Right kidney (tissue), 1 donor: Measurements from ENCODE around the gene PRR13.
"Not testable (repeated sequence)": the region's sequence is repeated elsewhere in the genome, so short reads cannot be mapped to it uniquely, and the experiment has no call there.

ENCODE experiments used
- DNase-seq: peaks from one replicate; pipeline ENCODE4 v3.0.0-alpha.2; 2016

Gene PRR13

DNA sequence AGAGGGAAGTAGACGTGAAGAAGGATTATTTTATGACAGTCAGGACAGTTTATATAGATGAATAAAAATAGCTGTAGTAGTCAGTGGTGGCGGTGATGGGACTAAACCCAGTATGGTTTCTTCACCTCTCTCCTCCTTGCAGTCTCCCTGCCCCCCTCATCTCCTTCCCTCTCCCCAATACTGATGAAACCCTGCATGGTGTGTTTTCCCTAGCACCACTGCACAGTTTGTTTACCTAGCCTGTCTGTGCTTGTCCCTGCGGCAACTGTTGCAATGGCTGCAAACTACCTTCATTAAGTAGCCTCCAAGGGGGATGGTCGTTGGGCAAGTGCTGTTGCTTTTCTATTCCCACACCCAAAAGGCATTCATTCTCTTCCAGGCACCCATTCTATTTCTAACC is 25.1 kb downstream of the PRR13 start:
- DNase-seq: no peak

DNA sequence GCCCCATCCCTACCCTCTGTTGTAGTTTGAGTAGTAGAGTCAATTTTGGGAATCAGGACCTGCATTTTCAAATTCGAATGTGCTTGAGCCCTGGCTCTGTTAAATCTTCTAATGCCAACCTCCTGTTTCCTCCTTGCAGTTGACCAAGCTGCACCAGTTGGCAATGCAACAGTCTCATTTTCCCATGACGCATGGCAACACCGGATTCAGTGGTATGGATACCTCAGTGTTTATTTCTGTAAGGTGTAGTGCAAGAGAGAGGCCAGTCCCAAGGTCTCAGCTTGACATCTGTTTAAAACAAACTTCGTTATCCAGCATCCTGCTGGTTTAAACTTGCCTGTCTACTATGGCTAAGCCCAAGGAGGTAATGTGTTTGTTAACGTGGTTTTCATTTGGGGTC is 25.5 kb downstream of the PRR13 start:
- DNase-seq: no peak

DNA sequence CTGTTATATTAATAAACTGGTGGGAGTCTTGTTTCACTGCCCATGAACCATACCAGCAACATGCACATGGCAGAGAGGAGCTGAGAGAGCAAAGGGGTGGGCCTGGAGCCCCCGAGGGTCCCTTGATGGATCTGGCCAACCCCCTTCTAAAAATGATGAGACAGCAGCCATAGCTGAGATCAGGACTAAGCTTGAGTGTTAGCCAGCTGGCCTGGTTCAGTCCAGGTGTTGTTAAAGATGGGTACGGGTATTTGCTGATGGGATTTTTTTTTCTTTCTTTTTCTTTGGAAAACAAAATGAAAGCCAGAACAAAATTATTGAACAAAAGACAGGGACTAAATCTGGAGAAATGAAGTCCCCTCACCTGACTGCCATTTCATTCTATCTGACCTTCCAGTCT is 26.3 kb downstream of the PRR13 start:
- no peak for DNase-seq

DNA sequence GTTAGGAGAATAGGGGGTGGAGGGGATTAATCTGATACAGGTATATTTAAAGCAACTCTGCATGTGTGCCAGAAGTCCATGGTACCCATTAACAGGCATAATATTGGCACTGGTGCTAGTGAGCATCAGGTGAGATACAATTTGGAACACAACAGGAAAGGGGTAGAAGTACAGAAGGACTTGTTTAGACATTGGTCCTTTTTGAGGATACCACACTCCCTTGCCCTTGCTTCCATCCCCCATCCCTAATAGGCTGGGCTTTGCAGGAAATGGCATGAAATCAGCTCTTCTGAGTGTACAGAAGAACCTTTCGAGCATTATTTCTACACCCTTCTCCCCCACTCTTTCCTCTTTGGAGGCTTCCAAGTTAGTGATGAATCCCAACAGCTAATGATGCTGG is 26.7 kb downstream of the PRR13 start:
- DNase-seq: no peak

DNA sequence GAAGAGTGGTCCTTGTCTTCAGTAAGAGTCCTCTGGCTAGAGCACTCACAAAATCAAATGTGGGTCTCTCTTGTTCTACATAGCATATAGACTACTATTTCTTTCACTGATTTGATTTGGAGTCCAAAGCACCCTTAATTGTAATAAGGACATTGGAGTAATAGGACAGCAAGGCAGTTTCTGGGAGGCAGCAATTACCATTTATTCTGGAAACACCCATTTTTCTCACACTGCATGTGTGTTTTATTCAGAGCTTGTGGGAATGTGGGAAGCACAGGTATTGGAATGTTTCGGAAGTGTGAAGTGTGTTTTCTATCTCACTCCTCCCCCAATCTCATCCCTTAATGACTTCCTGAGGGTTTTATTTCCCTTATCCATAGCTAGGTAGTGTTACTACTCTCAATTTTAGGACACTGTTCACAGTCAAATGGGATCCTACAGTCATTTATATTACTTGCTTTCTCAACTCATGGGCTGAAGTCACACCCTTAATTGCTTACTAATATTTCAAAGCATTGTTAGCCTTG is 30.6 kb downstream of the PRR13 start:
- DNase-seq: no peak

DNA sequence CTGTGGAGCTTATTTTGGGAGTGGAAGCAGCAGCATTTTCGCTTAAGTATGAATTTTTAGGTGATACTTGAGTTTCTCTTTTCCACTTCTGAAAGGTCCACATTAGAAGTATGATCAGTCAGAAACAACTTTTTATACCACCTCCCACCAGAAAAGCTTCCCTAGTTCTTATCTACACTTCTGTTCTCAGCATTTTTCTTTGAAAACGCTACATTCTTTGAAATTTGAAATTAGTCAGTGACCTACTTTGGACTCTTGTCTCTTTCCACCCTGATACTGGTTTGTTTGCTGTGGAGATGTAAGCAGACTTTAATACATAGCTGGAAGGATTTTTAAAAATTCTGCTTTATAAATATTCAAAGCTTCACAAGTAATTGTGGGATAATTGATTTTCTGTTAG is 32.5 kb downstream of the PRR13 start:
- no peak for DNase-seq

DNA sequence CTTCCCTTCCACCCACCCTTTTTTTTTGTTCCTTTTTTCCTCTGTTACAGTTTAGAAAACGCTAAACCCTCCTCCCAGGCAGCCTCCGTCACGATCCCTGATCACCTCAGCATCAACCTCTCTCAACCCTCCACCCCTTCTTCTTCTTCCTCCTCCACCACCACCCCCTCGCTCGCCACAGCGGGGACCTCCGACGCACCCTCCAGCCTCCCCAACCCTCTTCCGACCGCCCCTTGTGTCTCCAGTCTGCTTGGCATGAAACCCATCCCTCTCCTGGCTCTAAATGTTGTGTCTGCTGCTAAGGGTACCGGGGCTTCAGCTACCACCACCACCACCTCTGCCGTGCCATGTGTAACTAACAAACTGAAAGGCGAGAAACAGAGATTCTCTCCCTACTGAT is 33.3 kb downstream of the PRR13 start:
- no peak for DNase-seq

DNA sequence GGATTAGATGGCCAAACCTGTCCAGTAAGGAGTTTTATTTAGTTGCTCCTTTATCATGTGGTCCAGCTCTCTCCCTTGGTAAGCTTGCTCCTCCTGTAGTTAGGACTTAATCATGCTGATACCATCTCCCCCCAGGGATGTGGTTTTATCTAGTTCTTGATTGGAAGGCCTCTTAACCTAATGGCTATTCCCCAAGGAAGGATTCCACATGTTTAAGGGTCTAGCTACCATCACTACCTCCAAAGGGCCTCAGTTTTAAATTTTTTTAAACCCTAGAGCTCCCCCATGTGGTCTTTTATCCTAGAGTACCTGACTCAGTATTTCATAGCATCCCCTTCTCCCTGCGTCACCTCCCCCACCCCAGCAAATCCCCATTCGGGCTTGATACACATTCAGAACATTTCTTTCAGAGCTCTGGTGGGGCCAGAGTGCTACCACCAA is 35.3 kb downstream of the PRR13 start:
- DNase-seq: no peak

DNA sequence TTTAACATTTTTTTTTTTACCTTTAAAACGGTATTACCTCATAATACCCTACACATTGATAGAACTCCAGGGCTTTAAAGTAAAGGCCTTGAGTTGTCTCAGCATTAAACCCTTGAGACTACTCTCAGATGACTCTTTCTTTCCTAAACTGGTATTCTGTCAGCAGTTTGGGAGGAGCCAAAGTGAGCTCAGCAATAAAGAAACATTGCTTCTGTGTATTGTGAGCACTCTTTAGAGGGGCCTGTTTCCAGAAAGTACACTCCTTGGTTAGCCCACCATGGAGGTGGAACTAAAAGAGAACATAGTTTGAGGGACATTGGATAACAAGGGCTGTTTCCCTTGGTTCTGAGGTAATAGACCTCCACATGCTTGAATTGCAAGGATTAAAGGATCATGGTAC is 37.3 kb downstream of the PRR13 start:
- no peak for DNase-seq

DNA sequence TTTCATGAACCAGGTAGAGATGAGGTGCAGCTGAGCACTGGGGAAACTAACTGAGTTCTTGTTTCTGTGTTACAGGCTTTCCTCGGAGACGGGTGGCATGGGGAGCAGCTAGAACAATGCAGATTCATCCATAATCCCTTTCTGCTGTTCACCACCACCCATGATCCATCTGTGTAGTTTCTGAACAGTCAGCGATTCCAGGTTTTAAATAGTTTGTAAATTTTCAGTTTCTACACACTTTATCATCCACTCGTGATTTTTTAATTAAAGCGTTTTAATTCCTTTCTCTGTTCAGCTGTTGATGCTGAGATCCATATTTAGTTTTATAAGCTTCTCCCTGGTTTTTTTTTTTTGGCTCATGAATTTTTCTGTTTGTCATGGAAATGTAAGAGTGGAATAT is 37.8 kb downstream of the PRR13 start:
- DNase-seq: no peak

DNA sequence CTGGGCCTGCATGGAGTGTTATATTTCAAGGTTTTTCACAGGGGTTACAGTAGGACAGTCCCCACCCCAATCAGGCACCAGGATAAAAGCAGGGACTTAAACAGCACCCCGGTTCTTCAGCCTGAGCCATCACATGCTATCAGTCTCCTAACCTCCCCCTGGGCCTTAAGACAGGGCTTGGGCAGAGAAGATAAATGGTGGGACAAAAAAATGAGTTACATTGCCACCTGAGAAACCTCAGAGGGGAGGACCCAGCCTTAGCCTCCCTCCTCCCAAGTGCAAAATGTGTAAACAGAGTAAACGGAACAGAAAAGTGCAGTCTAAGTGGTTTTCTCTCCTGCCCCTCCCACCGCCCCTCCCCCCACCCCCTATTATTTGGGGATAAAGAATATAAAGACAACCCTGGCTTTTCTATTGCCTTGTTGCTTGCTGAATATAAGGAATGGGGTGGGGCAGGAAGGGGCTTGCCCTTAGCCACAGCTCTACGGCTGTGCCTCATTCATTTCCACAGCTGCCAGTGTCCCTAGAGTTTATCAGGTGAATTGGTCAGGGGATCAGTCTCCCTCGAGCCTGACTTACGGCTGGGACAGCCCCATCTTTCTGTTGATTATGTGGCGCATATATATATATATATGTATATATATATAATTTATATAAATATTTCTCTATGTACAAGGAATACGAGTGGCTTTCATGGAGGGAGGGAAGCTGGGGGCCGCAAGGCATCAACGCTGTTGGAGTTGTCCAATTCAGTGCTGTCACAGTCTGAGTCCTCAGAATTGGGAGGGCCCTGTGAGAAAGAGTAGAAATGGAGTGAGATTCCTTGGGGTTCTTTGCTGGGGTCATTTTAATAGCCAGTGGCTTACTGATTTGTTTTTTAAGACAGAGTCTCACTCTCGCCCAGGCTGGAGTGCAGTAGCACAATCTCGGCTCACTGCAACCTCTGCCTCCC is 39.2 kb downstream of the PRR13 start:
- no peak for DNase-seq

DNA sequence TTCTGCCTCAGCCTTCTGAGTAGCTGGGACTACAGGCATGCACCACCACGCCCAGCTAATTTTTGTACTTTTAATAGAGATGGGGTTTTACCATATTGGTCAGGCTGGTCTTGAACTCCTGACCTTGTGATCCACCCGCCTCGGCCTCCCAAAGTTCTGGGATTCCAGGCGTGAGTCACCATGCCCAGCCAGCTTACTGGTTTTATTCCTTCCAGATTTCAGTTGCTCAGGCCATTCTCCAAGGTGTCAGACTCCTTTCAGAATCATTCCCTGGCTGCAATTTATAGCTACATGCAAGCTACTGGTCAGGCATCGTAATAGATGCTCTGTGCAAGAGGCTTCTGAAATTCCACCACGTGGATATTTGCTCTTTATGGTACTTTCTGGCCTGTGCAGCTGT is 39.9 kb downstream of the PRR13 start:
- DNase-seq: not testable (repeated sequence)

DNA sequence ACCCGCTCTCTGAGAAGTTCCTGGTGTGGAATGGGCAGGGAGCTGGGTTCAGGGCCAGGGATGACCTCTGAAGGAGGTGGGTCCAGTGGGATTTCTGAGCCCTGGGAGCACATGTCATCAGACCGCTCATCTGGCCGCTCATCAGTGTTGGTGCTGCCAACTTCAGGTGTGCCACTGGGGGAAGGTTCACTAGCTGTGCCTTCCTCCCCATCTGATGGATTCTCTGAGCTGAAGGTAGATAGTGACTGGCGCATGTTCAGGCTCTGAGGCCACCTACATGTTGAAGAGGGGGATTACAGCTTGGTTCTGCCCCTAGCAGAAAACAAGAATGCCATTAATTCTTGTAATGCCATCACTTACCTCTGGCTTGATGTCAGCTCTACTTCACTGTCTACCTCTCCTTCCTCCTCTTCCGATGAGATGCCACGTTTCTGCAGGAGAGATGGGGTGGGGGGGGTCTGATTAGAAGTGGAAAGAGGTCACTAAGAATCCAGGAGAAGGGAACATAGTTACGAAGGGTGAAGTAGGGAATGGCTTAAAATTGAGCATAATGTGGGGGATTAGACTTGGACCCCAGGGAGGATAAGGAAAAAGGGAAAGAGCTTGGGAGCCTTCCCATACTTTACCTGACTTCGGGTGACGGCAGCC is 40.5 kb downstream of the PRR13 start:
- no peak for DNase-seq

DNA sequence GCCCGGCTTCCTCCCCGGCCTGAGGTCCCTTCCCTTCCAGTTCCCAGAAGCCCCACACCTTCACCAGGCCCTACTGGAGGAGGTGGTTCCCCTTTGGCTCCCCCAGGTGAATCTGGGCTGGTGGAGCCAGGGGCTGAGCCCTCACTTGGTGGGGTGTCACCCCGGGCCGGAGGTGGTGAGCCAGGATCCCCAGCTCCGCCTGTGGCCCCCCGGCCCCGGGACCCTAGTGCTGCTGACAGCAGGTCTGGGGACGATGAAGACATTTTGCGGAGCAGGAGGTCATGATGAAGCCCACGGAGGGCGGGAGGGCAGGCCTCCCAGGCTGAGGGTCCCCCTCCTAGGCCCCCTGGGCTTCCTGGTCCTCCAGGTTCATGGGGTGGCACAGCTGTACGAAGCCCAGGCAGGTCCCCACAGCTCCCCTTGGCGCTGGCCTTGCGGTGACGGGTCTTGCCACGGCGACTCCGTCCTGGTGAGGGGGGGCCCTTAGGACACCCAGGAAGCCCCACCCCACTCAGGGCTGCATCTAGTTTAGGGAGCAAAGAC is 41.2 kb downstream of the PRR13 start:
- DNase-seq: no peak

DNA sequence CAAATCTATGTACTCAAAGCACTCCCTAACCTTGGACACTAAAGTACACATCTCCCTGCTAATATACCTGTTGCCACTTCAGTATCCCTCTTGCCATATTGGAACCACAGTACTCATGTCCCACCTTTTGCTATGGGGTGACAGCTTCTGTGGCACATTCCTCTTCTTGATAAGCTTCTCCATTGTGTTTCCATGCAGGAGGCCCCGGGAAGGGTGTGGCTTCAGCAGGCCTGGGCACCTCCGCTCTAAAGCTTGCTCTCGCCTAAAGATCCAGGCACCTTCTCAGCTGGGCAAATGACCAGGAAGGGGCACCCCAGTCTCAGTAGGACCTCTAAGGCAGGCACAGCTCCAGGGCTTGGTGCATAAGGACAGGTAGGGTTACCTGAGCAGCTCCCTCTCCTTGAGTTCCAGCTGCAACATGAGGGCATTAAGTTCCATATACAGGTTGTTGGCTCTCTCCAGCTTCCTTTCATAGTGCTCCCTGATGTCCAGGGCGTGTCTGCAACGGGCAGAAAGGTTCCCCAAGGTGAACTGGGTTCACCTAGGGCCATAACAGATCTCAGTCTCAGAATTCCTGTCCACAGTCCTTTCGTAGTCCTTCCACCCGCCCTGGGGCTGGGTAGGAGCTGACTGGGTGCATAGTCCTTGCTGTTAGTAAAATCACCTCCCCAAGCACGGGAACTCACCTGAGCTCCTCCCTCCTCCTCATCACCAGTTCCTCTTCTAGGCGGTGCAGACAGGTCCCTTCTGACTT is 41.9 kb downstream of the PRR13 start:
- DNase-seq: no peak

DNA sequence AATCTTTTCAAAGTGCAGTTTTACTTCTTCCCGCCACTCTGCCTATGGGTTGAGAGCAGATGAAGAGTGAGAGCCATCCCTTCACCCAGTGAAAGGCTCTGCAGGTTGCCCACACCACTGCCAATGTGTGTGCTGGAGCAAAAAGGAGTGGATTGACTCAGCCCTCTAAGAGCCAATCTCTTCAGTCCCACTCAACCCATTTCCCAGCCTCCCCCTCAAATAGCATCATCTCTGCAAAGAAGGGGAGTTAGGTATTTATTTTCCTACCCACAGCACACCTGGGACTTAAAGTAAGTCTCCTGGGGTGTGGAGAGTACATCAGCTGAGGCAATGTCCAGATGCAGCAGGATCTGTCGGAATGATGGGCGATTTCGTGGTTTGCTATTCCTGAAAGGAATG is 42.4 kb downstream of the PRR13 start:
- no peak for DNase-seq

DNA sequence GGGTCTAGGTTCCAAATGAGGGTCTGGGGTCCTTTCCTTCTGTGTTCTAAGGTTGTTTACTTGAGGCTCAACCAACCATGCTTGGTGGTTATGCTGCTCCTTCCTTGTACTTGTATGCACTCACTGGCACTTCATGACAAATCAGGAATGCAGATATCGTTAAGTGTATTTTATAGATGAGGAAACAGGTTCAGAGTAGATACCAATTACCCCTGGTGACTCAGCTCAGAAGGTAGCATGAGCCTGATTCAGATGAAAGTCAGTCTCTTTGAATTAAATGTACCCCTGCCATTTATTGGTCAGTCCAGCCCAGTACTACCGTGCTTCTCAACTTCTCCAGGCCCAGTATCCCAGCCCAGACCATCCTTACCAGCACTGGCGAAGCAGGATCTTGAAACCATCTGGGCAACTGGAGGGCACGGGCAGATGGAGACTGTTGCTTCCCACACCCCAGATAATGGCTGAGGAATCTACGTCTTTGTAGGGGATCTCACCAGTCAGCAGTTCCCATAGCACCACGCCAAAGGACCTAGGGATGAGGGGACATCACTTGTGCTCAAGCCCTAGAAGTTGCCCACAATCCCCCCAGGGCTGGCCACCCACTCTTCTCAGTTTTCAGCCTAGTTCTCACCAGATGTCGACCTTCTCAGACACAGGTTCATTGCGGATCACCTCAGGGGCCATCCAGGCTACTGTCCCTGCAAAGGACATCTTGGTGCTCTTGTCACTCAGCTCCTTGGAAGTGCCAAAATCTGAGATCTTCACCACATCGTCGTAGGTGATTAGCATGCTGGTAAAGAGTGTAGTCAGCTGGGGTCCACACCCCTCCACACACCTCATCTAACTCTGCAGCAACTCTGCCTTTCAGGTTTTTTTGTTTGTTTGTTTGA is 43.4 kb downstream of the PRR13 start:
- DNase-seq: no peak

DNA sequence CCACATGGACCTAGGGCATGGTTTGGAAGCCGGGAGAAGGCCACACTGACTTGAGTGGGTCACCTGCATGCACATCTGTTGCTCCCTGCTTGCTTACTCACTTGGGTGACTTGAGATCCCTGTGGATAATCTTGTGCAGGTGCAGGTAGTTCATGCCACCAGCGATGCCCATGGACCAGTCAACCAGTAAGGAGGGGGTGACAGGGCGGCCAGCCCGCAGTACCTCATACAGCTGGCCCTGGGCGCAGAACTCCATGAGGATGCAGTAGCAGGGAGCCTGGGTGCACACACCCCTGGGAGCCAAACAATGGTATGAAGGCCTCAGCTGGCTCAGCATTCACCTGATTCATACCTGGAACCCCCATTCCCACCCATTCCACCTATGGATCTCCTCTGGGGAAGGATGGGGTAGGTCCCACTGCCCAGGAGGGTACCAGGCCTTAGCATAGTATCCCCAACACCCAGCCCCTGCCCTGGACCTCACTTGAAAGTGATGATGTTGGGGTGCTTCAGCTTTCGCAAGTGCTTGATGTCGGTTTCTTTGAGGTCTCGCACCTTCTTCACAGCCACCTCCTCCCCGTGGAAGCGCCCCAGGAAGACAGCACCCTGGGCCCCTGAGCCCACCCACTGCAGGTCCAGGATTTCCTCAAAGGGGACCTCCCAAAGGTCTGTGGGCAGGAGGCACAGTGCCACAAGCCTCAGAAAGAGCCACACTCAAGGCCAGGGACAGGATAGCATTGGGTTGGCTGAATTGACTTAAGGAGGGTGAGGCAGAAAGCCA is 44.6 kb downstream of the PRR13 start:
- no peak for DNase-seq

DNA sequence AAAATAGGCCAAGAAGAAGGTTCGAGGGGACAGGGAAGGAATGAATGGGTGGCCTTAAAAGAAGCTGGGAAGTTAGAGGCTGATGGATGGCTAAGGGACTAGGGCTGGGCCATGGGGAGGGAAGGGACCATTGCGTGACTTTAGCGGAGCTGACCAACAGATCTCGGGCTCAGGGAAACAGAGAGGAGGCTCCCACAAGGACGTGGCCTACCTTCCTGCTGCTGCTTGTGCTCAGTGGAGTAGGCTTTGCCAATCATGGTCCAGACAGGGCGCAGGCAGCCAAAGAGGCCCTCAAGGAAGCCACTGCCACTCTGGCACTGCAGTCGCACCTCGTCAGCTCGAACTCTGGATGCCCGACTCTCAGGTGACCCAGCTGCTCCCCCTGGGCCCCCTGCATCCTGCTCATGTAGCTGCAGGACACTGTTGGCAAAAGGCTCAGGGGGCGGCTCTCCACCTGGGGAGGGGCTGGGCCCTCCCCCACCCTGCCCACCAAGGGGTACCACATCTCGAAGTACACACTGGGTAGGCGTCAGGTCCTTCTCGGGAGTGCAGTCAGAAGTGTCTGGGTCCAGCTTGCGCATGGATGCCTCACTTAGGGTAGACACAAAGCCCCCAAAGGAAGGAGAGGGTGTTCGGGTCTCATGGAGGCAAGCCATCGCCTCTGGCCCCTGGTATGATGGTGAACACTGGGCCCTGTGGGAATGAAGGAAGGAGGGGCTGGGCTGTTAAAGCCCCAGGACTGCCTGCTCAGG is 45.4 kb downstream of the PRR13 start:
- DNase-seq: no peak
